Suppressor macrophage (primary cell): Measurements from ENCODE around the gene CYB5B.
"Not testable (repeated sequence)": the region's sequence is repeated elsewhere in the genome, so short reads cannot be mapped to it uniquely, and the experiment has no call there.

Experiments used
- DNase-seq, 4 experiments: peaks; one replicate each; pipeline ENCODE4 v3.0.0-alpha.2; 2020 to 2022

CYB5B gene

DNA sequence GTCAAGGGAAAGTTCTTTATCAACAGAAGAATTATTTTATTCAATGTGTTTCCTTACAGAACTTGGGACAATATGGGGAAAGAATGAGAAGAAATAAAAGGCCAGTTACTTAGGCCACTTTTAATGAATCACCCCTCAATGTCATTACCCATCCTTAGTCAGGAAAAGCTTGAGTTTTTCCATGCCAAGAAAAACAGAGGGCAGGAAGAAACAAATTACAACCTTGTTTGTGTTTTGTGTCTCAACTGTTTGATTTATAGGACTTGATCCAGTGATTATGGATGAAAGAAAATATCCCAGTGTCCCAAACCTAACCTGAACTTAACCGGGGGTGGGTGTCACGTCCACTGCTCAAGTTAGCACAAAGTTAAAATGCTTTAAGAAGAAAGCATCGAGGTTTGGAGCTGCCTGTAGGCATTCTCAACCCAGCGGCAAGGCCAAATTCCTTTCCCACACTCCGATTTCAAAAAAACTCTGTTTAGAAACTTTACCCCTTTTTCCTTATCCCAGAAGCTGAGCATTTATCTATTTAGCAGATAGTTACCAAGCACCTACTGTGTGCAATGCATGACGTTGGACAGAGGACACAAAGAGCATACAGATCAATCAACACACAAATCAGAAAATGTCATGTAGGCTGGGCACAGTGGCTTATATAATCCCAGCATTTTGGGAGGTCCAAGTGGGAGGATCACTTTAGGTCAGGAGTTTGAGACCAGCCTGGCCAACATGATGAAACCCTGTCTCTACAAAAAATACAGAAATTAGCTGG lies 14.0 kb upstream of the CYB5B start:
- no peak for DNase-seq

DNA sequence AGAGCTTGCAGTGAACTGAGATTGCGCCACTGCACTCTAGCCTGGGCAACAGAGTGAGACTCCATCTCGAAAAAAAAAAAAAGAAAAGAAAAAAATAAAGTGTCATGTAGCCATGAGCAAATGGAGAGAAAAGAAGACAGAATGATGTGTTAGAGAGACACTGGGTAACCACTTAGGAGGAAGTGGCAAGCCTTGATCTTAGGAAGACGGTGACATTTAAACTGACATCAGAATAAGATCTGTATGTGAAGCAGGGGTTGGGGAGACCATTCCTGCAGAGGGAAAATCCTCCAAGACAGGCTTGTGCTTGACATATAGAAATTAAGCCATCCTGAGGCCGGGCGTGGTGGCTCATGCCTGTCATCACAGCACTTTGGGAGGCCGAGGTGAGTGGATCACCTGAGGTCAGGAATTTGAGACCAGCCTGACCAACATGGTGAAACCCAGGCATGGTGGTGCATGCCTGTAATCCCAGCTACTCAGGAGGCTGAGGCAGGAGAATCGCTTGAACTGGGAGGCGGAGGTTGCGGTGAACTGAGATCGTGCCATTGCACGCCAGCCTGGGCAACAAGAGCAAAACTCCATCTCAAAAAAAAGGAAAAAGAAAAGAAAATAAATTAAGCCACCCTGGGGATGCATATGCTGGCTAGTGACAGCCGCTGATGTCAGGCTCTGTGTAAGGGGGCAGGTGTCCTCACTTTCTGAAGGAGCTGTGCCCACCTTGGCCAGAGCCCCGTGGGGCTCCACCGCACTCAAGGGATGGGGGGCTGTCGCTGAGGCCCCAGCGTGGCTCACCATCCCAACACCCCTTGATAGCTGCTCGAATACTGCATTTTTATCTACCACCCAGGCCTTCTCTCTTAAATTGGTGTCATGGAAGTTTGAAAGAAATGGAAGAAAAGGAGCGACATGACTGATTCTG lies 13.1 kb upstream of the CYB5B start:
- no peak for DNase-seq

DNA sequence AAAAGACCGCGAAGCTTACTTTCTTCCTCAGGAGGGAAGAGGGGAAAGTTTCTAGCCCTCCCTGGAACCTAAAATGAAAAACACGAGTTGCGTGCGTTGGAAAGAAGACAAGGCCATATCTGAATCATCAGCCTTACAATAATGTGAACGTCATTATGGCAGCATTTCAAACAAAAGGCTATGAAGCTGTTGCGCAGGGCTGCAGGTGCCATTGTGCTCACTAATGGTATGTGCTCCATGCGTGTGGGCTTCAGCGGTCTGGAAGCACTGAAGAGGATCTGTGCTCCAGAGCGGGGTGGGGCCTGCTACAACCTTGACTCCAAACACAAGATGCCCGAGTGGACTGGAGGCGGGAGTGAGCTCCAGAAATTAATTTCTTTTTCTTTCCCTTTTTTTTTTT lies 12.1 kb upstream of the CYB5B start:
- DNase-seq: no peak

DNA sequence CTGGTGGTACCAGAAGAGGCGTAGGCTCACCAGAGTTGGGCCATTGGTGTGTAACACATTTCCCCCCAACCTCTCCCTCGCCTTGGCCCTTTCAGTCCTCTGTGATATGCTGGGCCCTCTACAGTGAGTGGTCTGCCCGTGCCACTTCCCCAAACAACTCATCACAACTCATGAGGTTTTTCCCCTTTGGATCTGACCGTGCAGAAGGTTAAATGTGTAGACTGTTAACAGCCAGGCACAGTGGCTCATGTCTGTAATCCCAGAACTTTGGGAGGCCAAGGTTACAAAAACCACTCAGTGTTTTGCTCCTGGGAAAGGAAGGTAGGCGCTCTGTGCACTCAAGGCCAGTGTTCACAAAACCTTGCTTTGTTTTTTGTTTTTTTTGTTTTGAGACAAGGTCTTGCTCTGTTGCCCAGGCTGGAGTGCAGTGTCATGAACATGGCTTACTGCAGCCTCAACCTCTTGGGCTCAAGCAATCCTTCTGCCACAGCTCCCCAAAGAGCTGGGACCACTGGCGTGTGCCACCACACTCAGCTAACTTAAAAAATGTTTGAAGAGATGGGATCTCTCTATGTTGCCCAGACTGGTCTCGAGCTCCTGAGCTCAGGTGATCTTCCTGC lies 11.3 kb upstream of the CYB5B start:
- no peak for DNase-seq

DNA sequence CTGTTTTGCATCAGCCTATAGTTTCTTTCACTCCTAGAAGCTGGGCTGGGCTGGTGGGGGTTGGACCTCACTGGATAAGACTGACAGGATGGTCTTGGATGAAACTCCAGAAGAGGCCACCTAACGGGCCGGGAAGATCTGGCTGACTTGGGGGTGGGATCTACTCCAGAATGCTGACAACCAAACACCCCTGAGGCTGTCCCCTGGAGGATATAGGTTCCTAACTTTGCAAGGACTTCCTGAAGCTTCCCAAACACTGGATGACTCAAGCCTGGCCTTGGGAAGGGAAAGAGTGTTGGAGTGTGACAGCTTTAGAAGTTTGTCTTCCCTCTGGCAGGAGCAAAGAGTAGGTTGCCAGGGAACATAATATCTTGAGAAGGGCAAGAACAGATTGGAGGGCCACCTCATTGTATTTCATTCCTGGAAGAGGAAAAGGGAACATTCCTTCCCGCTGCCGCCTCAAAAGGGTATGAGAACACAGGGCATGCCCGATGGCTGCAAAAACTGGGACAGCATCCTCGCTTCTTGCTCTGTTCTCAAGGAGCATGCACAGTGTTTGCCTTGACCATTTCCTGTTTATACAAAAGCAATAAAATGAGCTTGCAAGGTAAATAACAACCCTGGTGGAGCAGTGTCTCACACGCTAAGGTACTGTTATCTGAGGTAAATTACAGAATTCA lies 6.8 kb upstream of the CYB5B start:
- no peak for DNase-seq

DNA sequence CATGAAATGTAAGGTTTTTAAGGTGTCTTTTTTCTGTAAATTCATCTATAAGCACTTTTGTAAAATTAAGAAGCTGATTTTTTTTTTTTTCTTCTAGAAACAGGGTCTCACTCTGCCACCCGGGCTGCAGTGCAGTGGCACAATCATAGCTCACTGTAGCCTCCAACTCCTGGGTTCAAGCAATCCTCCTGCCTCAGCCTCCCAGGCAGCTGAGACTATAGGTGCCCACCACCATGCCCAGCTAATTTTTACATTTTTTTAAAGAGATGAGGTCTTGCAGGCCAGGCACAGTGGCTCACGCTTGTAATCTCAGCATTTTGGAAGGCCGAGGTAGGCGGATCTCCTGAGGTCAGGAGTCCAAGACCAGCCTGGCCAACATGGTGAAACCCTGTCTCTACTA lies 4.5 kb upstream of the CYB5B start:
- DNase-seq: no peak

DNA sequence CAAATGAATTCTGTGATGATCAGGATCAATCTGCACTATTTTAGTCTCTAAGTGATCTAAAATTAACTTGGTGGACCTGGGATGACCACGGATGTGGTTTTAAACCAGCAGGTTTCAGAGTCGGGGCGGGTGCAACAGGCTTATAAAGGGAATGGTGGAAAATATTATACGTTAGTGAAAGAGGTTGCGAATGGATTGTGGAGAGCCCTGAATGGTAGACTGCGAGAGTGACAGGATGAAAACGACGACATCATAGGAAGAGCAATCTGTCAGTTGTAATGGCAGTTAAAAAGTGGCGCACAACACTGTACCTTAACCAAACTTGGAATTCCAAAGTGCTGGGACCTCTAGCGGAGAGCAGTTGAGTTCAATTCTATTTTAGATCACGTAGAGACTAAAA lies 1.2 kb upstream of the CYB5B start:
- no peak for DNase-seq

DNA sequence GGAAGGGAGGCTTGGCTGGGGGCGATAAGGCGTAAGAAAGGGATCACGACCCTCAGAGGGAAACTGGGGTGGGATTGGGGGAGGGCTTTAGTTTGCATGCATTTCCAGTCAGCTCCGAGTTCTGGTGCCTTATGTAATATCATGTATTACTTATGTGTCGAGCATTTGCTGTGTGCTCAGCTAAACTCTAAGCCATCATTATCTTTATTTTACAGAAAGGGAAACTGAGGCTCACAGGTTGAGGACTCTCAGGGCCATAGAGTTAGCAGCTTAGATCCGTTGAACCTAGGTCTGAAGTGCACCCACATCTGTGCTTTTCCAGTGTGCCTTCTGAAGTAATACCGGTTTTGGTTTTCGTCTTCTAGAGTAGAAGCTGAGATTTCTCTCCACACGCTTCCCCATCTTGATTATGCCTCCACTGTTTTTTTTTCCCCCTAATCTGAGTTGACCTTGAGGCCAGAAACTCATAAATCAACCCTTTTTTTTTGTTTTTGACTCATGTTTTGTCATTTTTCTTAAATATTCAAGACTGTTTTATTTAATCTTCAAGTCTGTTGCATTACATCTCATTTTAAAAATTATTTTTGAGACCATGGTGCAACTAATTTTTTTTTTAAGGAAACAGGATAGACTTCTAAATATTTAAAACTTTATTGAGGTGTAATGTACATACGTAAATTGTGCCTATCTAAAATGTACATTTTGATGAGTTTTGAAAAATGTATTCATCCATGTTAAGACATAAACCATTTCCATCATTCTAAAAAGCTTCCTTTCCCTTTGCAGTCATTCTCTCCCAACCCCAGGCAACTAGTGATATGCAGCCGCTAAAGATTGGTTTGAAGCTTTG lies 741 bp downstream of the CYB5B start:
- DNase-seq: peak in 3 of 4 experiments; percentile 11 to 31 (median 27)

DNA sequence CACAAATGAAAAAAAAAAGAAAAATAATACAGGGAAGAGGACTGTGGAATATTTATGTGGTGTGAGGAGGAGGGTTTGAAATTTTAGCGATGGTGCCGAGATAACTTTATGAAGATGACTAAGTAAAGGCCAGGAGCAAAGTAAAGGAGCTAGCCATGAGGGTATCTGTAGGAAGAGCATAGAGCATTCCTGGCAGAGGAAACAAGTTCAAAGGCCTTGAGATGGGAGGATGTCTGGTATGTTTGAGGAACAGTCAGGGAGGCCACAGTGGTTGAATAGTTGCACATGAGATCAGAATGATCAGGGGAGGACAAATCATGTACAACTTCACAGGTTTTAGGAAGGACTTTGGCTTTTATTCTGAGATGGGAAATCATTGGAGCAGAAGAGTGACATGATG lies 4.2 kb downstream of the CYB5B start:
- DNase-seq: no peak

DNA sequence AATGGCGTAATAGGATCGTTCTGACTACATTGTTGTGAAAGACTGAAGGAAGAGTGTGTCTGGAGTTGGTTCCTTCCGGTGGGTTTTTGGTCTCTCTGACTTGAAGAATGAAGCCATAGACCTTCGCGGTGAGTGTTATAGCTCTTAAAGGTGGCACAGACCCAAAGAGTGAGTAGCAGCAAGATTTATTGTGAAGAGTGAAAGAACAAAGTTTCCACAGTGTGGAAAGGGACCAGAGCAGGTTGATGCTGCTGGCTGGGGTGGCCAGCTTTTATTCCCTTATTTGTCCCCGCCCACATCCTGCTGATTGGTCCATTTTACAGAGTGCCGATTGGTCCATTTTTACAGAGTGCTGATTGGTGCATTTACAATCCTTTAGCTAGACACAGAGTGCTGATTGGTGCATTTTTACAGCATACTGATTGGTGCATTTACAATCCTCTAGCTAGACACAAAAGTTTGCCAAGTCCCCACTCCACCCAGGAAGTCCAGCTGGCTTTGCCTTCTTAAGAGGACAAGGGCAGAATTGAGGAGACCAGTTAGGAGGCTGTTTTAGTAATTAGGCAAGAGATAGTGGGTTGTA lies 4.7 kb downstream of the CYB5B start:
- not testable (repeated sequence) for DNase-seq

DNA sequence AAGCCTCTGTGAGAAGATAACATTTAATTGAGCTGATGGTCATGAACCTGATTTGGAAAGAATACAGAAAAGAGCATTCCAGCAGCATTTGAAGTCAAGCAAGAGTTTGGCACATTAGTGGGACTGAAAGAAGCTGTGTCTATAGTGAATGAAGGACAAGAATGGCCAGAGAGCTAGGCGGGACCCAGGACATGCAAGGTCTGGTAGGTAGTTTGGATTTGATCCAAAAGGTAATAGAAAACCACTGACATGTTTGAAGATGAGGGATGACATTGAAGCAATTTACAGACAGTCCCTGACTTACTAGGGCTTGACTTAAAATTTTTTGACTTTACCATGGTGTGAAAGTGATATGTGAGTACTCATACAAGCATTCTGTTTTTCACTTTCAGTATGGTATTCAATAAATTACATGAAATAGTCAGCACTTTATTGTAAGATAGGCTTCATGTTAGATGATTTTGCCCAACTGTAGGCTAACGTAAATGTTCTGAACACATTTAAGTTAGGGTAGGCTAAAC lies 7.6 kb downstream of the CYB5B start:
- DNase-seq: no peak

DNA sequence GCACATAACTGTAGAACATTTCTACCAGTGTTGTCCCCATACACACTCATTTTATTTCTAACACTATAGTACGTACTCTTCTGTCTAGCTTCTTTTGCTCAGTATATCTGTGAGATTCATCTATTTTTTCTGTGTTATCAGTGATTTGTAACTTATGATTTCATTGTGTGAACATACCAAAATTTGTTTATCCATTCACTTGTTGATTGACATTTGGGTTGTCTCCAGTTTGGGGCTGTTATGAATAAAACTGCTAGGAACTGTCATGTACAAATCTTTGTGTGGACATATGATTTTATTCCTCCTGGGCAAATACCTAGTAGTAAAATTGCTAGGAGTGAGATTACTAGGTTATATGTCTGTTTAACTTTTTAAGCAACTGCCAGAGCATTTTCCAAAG lies 9.6 kb downstream of the CYB5B start:
- no peak for DNase-seq

DNA sequence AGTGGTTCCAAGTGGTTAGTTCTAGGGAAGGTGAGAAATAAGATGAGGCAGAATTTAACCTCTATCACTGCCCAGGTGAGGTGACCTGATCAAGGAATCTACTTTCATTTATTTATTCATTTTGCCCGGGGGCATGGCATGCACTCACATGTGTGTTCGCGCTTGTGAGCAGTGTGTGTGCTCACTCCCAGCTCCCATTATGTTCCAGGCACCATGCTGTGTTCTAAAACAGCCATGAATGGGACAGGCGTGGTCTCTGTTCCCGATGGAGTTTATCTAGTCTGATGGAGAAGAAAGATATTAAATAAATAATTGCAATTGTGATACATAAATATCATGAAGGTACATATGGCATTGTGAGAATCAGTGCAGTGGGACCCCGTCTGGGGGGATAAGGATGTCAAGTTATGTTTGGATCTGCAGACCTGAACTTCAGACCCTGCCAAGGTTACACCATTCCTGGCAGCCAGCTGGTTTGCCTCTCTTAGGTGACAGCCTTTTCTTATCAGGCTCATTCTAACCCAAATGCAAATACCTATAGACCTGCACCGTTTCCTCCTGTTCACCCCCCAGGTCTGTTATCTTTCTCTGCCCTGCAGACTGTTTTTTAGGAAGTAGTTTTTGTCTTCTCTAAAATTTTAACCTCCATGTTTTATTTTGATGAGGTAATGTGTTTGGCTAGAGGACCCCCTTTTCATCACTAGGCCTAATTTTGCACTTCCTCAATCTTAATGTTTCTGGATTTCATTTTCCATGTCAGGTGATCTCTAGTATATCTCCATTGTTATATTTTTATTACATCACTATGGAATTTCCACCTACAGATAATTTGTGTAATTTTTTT lies 11.8 kb downstream of the CYB5B start:
- peak in 1 of 4 experiments; percentile 27 for DNase-seq

DNA sequence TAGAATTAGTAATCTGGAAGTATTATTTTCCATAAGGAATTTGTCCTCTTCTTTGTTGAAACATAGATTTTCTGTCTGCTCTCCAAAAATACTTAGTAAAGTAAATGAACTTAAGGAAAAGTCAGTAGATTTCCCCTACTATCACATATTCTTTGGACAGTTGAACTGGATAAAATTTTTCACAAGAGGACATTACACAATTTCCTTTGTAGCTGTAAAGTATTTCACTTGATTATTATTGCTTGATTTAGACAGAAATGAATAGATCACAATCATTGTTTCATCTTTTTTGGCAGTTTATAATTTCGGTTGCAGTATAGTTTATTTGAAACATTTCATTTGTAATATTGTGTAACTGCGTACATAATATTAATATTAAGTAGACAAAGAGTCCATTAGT lies 12.5 kb downstream of the CYB5B start:
- peak in 1 of 4 experiments; percentile 4 for DNase-seq

DNA sequence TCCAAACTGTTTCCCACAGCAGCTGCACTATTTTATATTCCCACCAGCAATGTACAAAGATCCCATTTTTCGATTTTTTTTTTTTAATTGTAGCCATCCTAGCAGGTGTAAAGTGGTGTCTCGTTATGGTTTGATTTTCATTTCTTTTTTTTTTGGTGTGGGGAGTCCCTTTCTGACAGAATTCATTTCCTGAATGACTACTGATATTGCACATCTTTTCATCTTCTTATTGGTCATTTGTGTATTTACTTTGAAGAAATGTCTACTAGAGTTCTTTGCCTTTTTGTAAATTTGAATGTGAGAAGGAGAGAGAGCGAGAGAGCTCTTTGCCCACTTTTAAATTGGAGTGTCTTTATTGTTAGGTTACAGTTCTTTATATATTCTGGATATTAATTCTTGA lies 14.0 kb downstream of the CYB5B start:
- no peak for DNase-seq

DNA sequence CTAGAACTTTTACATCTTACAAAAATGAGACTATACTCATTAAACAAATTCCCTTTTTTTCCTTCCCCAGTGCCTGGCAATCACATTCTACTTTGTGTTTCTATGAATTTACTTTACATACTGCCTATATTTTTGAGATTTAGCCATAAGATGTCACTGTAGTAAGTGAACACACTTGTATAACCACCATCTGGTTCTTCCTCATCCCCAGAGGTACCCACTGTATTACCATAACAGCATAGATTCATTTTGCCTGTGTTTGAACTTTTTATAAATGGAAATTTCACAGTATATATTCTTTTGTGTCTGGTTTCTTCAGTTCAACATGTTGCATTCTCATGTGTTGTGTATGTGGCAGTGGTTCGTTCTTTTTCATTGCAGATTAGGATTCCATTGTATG lies 15.8 kb downstream of the CYB5B start:
- DNase-seq: no peak

DNA sequence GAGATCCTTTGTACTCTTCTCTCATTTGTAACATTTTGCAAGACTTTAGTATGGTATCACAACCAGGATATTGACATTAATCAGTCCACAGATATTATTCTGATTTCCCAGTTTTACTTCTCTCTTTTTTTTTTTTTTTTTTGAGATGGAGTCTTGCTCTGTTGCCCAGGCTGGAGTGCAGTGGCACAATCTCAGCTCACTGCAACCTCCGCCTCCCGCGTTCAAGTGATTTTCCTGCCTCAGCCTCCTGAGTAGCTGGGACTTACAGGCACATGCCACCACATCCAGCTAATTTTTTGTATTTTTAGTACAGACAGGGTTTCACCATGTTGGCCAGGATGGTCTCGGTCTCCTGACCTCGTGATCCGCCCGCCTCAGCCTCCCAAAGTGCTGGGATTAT lies 16.6 kb downstream of the CYB5B start:
- not testable (repeated sequence) for DNase-seq

DNA sequence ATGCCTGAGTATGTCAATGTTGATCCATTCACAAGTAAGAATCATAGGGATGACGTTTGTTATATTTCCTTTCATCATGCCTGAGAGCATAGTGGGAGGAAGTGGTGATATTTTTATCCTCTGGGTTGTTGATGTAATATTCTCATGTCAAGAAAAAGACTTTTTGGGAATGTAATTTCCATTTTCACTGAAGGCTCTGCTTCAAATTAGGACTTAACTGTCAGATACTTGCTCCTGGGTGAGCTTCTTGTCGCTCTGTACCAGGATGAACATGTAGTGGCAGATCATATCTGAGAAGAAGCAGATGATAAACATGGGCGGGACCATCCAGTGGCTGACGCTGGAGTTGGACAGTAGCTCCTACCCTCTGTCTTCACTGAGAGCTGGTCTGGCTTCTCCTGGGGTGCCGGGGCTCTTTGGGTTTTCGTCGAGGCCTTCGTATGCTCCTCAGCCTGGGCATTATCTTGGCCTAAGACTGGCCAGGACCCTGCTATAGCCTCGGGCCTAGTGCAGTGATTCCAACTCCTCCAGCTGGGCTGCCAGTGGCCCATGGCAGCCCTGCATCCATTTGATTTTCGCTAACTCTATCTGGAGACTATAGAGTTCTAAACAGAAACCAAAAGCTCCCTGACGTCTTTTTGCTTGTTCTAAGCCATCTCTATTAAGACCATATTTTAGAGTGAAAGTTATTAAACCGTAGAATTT lies 19.7 kb downstream of the CYB5B start:
- DNase-seq: peak in 3 of 4 experiments; percentile 17 to 72 (median 54)

DNA sequence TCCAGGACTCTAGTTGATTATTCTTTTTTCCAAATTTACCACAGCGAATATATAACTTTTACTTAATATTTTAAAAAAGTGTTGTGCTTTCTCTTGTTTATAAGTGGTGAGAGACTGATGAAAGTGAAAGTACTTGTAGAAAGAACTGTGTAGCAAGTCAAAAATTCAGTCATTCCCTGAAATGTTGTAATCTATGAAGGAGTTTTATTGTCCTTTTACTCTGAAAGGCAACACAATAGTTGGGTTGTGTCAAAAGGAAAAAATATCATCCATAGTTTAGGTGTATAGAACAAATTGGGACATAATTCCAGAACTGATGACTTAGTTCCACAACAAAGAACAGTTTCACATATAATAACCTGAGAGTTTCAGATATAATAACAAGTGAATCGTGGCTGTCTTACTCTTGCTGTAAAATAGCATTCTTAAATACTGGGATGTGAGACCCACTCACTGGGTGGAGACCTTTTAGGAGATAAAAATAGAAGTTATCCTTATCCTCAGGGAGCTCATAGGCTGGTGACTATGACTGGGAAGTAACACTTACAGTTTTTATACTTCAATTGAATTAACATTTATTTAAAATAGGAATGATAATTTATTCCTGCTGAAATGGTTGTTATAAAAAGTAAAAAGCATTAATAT lies 20.6 kb downstream of the CYB5B start:
- DNase-seq: peak in 2 of 4 experiments; percentile 27 to 43
